HEK293T (cell line): ENCODE data around the gene VAT1L.

Experiments
- ELF4 ChIP-seq: fragments of 450-650 bp; IDR thresholded peaks from 2 replicates; pipeline ENCODE4 v1.6.1; 2017; ENCODE audit warnings: antibody characterized with exemption
- FOXA1 ChIP-seq: fragments of 450-650 bp; IDR thresholded peaks from 2 replicates; pipeline ENCODE4 v1.6.1; 2016; ENCODE audit warnings: mild to moderate bottlenecking
- HDGF ChIP-seq: fragments of 450-650 bp; IDR thresholded peaks from 2 replicates; pipeline ENCODE4 v1.6.1; 2017; ENCODE audit warnings: antibody characterized with exemption, borderline replicate concordance

DNA sequence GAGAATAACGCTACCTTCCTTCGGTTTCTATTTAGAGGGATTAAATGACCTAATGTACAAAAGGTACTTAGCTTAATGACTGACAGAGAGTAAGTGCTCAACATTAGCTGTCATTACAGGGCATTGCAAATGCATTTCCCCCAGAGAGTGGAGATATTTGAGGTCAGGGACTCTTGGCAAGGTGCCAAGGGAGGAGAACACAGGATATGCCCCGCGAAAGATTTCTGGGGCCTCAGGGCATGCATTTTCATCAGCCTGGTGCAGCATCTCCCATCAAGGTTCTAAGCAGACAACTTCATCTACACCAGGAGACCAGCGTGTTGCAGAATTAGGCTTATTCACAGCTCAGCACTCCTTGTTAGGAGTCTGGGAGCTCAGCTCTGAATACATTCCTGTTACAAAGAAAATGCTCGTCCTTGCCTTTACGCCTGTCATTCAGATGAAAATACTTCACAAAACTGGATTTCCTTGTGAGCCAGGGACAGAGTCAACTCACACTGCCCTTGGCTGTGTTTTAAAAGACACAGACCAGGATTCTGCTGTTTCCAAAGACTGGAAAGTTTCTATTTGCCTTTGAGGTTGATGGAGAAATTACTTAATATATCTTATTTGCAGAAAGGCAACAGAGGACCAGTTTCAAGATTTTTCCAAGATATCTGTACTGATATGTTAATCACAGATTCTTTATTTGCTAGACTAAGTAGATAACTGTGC, 108.2 kb downstream of the VAT1L start:
- TF ChIP-seq FOXA1 (no peak), HDGF (no peak), ELF4 (no peak)
